Activated CD4-positive, CD25-positive, alpha-beta regulatory T cell treated with anti-CD3 and anti-CD28 coated beads, Interleukin-2, amount 50 U/mL, for 72 hours (primary cell): ENCODE measurements around the gene PARD3B.
"Not testable (repeated sequence)": the region's sequence is repeated elsewhere in the genome, so short reads cannot be mapped to it uniquely, and the experiment has no call there.

Source experiments
- DNase-seq: peaks from one replicate; pipeline ENCODE4 v3.0.0; 2021

Gene PARD3B

GRCh38 chr2:204541637-204542036, 3.6 kb upstream of the PARD3B start:
- no peak for DNase-seq

- no peak for DNase-seq
These were observed 2.2 kb upstream of the PARD3B start for GRCh38 chr2:204542982-204543608.

GRCh38 chr2:204545861-204546735, 823 bp downstream of the PARD3B start:
- DNase-seq = no peak

DNA sequence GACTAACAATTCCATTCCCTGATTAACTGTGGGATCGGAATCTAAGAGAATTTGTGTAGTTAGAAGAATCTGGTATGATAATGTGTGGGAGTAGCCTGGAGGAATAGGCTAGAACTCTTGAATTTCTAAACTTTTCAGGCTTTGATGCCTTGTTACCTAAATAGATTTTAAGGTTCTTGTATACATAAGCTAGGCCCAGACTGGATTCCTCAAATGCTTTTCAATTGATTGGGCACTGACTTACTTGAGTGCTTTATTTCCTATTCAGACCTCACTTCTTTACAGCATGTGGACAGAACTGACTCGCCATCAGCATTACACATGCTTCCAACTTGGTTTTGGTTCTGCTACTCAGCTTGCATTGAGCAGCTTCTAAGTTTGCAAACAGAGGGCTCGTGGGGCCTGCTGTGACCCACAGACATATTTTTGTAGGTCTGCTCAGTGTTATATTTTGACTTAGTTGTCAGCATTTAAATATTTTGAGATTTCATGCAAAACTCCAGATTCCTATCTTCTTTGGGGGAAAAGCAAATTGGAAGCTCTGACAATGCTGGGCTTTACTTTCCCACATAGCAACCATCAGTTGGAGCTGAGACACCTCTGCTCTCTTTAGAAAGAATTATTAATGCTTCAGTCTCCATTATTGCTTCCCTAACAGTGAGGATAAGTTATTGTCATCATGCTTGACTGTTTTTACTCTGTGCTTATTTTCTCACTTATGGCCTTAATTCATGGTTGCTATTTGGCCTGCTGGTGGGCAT, 5.7 kb downstream of the PARD3B start:
- no peak for DNase-seq

- DNase-seq = no peak
These were observed 6.2 kb downstream of the PARD3B start for GRCh38 chr2:204551512-204551863.

DNA sequence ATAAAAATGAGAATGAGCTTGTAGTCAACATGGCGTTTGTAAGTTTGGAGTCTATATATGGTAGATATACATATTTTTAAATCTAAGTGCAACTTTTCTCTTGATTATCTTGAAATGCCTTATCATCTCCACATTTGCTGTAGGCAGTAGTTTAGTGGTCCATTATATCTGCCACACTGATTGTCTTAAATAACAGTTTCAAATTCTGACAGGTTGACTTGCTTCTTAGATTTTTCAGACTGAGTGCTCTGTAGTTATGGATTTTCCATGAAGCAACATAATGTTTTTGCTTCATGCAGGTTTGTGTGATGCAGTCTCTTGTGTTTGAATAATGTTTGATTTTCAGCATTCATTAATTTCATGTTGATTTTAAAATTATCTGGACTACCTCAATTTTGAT, 12.3 kb downstream of the PARD3B start:
- DNase-seq = no peak

- not testable (repeated sequence) for DNase-seq
These were observed 14.1 kb downstream of the PARD3B start for GRCh38 chr2:204559358-204559757.

GRCh38 chr2:204560902-204561301, 15.6 kb downstream of the PARD3B start:
- DNase-seq = no peak

DNA sequence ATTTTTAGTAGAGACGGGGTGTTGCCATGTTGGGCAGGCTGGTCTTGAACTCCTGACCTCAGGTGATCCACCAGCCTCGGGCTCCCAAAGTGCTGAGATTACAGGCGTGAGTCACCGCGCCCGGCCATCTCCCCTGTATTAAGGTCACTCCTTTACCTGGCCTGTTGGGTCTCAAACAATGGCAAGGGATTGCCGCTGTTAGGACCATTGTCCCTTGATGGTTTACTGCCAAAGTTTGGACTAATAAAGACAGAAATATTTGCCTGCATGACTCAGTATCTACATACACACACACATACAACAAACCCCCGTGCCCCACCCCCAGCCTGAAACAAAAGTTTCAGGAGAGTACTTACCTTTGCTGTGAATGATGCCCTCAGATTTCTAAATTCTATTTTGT, 16.5 kb downstream of the PARD3B start:
- no peak for DNase-seq

DNA sequence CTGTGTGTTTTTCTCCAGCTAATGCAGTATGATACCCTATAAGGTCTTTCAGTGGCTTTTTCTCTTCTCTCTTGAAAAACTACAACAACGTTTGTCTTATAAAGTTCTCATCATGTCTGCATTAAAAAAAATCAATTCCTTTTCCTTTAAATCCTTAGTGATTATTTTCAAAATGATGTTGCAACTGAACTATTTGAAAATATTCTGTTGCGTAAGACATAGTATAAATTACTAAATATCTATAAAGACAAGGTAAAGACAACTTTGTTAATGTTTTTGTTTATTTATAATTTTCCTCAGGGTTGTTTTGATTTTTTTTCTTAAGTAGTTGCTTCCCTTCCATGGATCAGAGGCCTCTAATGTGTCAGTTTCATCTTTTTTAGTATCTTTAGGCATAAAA, 21.2 kb downstream of the PARD3B start:
- no peak for DNase-seq

DNA sequence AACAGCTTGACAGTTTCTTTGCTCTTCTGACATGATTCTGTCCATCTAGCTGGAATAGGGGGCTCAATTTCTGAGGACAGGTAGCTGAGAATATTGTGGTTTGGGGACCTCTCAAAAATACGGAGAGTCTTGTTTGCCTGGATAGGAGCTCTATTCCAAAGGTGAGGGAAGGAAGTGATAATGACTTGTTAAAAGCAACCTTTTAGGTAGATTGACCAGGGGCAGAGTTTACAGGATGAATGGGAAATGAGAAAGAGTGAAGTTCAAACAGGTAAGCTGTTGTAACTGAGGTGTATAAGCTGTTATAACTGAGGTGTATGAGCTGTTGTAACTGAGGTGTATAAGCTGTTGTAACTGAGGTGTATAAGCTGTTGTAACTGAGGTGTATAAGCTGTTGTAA, 25.1 kb downstream of the PARD3B start:
- no peak for DNase-seq

- DNase-seq = no peak
These were observed 25.8 kb downstream of the PARD3B start for GRCh38 chr2:204571041-204571440.

GRCh38 chr2:204571911-204572310, 26.6 kb downstream of the PARD3B start:
- no peak for DNase-seq

DNA sequence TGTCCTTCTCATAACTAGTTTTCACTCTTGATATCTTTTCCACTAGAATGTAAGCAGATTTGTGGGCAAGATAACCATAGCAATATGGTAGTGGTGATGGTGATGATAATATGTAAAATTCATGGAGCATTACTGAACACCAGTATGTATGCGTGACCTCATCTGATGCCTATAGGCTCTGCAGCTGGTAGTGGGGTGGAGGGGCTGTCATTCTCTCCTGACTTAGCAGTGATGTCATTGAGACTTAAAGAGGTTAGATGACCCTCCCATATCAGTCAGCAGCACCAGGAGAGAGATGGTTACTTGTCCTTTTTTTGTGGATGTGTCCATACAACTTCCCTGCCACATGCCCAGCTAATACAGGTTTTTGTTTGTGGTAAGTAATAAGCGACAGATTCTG, 27.9 kb downstream of the PARD3B start:
- no peak for DNase-seq

- DNase-seq = no peak
These were observed 29.2 kb downstream of the PARD3B start for GRCh38 chr2:204574486-204574885.

DNA sequence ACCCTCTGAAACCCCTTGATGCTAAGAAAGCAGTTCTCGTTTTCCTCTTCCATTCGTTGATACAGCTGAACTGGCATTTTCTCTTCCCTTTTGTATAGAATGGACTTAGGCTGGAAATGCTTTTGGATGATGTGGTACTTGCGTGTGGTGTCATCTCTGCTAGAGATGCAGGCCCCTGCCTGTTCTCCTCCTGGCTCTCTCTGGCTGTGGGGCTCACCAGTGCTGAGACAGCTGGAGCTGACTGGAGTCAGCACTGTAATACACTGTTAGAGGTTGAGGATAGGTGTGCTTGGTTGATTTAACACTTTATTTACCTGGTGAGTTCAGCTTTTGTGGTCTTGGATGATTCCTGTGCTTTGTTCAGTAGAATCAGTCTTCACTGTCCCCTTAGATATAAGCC, 30.2 kb downstream of the PARD3B start:
- no peak for DNase-seq

DNA sequence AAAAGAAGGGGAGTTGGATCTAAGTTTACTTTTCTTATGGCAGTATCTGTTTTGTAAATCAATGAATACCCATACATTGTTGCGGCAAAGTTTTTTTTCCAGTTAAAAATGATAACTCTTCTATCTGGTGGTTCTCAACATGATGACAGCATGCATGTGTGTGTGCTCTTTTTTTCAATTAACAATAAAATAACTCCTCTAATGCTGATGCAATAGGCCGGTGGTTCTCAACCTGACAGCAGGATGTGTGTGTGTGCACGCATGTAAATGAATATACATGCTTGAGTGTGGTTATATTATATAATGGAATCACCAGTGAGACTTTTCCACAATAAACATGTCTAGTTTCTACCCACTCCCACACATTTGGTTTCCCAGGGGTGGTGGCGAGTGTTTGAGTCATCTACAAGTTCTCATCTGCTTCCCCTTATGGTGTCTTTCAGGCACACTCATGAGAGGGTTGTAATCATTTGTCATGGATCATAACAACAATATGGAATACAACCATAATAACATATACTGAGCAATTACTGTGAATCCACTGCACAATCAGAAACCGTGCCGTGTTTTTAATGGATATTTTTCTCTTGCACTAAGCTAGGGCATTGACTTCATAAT, 31.2 kb downstream of the PARD3B start:
- no peak for DNase-seq

GRCh38 chr2:204578928-204579598, 33.8 kb downstream of the PARD3B start:
- DNase-seq = no peak

DNA sequence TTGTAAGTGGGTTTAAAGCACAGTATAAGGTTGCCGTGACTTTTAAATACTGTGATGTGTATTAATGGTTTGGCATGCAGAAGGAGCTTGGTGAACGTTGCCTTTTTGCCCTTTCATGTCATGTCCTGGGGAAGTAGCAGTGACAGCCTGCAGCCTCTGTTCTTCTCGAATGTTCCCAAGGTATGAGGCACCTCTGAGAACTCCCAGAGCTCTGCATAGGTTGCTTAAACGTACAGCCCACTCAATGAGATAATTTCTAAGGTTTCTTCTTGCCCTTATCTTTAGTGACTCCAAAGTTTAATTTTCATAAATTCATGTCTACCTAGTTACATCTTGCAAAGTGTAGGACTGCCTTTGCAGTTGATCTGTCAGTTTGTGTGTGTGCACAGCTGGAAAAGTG, 36.7 kb downstream of the PARD3B start:
- DNase-seq = no peak

GRCh38 chr2:204583773-204584172, 38.5 kb downstream of the PARD3B start:
- no peak for DNase-seq

- no peak for DNase-seq
These were observed 40.7 kb downstream of the PARD3B start for GRCh38 chr2:204585930-204586329.

DNA sequence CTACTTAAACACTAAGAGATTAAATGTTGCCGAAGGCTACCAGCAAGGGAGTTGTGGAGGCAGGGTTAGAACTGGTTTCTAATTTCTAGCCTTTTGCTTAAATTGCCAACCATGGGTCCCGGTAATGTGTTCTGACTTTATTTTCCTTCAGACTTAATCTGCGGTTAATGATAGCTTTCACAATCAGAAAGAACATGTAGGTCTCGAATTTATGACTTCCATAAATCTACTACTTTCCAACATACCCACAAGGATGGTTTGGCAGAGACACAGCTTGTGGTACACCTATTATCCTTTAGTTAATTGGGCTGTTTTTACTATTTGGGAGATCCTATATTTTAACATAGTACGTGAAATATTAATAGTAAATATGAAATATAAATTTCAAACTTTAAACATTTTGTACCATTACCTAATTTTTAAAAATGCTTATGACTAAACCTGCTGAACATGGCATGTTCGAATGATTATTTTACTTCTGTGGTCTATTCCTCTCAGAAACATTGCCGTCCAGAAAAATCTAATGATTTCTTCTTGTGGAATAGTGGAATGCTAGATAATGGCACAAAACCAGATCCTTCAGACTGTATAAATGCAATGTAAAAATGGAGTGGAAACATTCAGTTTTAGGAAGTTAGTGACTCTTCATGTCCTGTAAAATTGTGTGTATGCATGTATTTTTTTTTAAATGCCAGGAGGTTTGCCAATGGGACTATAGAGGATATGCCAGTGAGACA, 41.3 kb downstream of the PARD3B start:
- DNase-seq = no peak
